AG09309 (cell line): ENCODE data around the gene TGFB2.

Source experiments
- DNase-seq: peaks from one replicate; pipeline ENCODE4 v3.0.0-alpha.2; 2010; ENCODE audit warnings: low read depth
- H3K4me3 ChIP-seq: 2 replicates; pipeline ENCODE4 v1.5.1; 2011; ENCODE audit warnings: mild to moderate bottlenecking, low read depth, low read length, moderate library complexity; ENCODE audit not compliant: control insufficient read depth
- TF ChIP-seq, protein P1 (sequence below): IDR thresholded peaks from 2 replicates; pipeline ENCODE4 v1.5.1; 2011; ENCODE audit warnings: mild to moderate bottlenecking, low read depth, low read length, inconsistent platforms; ENCODE audit not compliant: insufficient read depth, control insufficient read depth; ENCODE audit errors: missing control alignments

TGFB2 gene

GRCh38 chr1:218395916-218396315, 50.8 kb downstream of the TGFB2 start:
- DNase-seq = no peak
- H3K4me3 ChIP-seq = no peak overlapping the region
- TF ChIP-seq, protein P1, sequence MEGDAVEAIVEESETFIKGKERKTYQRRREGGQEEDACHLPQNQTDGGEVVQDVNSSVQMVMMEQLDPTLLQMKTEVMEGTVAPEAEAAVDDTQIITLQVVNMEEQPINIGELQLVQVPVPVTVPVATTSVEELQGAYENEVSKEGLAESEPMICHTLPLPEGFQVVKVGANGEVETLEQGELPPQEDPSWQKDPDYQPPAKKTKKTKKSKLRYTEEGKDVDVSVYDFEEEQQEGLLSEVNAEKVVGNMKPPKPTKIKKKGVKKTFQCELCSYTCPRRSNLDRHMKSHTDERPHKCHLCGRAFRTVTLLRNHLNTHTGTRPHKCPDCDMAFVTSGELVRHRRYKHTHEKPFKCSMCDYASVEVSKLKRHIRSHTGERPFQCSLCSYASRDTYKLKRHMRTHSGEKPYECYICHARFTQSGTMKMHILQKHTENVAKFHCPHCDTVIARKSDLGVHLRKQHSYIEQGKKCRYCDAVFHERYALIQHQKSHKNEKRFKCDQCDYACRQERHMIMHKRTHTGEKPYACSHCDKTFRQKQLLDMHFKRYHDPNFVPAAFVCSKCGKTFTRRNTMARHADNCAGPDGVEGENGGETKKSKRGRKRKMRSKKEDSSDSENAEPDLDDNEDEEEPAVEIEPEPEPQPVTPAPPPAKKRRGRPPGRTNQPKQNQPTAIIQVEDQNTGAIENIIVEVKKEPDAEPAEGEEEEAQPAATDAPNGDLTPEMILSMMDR = no peak

DNA sequence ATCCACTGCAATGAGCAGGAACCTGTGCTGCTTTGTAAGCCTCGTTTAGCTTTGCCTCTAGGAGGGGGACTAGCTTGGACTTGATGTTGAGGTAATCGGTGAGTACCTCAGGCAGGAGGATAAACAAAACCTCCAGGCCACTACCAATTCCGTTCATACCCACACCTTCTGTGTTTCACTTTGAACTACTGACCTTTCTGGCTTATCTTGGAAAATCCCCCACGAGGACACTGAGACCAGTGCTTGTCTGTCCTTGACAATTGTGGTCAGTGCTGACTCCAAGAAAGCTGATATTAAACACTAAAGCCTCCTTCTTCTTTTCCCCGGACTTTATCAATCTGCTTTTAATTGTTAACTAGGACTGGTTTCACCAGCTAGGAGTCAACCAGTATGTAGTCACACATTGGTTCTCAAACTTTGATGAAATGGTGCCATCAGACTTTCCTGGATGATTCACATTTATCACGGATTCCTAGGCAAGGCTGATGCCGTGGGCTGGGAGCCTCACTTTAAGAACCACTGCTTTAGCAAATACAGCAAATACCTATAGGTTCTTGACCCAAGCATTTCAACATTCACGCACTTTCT, 52.7 kb downstream of the TGFB2 start:
- H3K4me3 ChIP-seq = no peak overlapping the region
- TF ChIP-seq, protein P1 = no peak
- DNase-seq = no peak

GRCh38 chr1:218400624-218401023, 55.5 kb downstream of the TGFB2 start:
- H3K4me3 ChIP-seq = no peak overlapping the region
- DNase-seq = no peak
- TF ChIP-seq, protein P1 = no peak

DNA sequence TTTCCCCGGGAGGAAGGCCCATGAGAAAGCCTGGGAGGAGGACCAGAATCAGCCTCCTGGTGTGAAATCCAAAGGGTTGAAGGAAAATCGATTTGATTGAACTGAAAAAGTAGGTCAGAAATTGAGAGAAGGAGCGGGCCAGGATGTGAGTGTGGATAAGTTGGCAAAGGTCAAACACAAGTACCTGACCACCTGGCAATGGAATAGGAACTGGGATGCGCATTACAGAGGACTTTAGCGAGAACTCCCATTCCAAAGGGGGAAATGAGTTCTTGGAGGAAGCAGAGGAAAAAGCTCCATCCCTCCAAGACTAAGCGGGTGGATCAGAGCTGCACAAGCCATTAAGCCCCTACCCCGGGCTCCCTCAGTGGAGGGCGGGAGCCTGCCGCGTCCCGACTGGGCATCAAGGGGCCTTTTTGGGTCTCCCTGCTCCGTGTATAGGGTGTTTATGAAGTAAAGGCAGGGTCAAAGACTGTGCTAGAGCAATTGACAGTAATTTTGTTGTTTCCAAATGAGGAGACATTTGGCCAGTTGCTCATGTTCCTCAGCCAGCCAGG, 56.4 kb downstream of the TGFB2 start:
- TF ChIP-seq, protein P1 = no peak
- H3K4me3 ChIP-seq = no peak overlapping the region
- DNase-seq = no peak

DNA sequence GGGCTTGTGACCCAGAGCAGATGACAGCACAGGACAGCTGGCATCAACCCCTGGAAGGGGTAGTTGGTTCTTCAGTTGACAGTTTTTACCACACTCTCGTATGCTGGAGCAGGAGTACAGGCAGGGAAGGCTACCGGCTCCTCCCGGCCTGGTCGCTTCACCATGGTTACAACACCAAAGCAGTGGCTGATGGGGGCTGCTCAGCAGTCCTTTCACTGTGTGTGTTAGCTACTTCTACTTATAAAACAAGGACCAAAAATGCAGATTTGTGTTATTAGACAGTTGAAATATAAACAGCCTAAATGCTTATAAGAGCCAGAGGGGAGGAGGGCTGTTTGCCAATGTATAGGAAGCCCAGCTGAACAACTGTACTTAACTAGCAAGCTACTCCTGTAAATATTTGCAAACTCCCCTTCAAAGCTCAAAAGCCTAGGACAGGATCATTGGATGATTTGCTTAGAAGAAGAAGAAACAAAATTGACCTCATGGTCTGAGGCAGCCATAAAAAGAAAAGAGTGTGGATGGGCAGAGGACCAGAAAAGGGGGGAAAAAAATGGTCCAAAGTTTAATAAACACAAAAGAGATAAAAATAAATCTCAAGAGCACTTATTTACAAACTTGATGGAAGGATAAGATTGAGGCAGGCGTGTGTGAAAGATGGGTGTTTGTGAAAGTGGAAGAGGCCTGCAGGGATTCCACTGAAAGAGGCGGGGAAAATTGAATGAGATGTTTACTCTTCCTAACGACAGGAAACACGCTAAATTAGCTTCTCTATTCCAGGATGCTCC, 57.1 kb downstream of the TGFB2 start:
- no peak for DNase-seq
- TF ChIP-seq, protein P1 = no peak
- no peak overlapping the region for H3K4me3 ChIP-seq

- no peak for DNase-seq
- TF ChIP-seq, protein P1 = no peak
- no peak overlapping the region for H3K4me3 ChIP-seq
Observed at GRCh38 chr1:218402786-218403120, 57.6 kb downstream of the TGFB2 start.
